Islet precursor cell (in vitro differentiated cells): ENCODE measurements around the gene FAM156A.
"Not testable (repeated sequence)": the region's sequence is repeated elsewhere in the genome, so short reads cannot be mapped to it uniquely, and the experiment has no call there.

ENCODE experiments used
- DNase-seq: peaks from one replicate; pipeline ENCODE4 v3.0.0-alpha.2; 2018

Gene FAM156A

GRCh38 chrX:52966993-52967738, 8.8 kb upstream of the FAM156A start:
- not testable (repeated sequence) for DNase-seq

GRCh38 chrX:52958961-52959360, 643 bp upstream of the FAM156A start:
- DNase-seq = not testable (repeated sequence)

- not testable (repeated sequence) for DNase-seq
Observed at GRCh38 chrX:52949884-52950283, 8.4 kb downstream of the FAM156A start.

- not testable (repeated sequence) for DNase-seq
Observed at GRCh38 chrX:52949325-52949724, 9.0 kb downstream of the FAM156A start.

GRCh38 chrX:52948265-52948664, 10.1 kb downstream of the FAM156A start:
- DNase-seq = not testable (repeated sequence)

- not testable (repeated sequence) for DNase-seq
Observed at GRCh38 chrX:52947501-52947900, 10.8 kb downstream of the FAM156A start.

GRCh38 chrX:52945838-52946494, 12.4 kb downstream of the FAM156A start:
- DNase-seq = not testable (repeated sequence)

GRCh38 chrX:52941728-52942127, 16.6 kb downstream of the FAM156A start:
- DNase-seq = not testable (repeated sequence)

- DNase-seq = not testable (repeated sequence)
Observed at GRCh38 chrX:52940704-52941103, 17.6 kb downstream of the FAM156A start.

GRCh38 chrX:52935470-52935784, 22.9 kb downstream of the FAM156A start:
- not testable (repeated sequence) for DNase-seq

GRCh38 chrX:52934704-52935469, 23.4 kb downstream of the FAM156A start:
- peak; percentile 94 for DNase-seq

- DNase-seq = peak; percentile 17
Observed at GRCh38 chrX:52933976-52934703, 24.2 kb downstream of the FAM156A start.

- DNase-seq = no peak
Observed at GRCh38 chrX:52933213-52933612, 25.1 kb downstream of the FAM156A start.

GRCh38 chrX:52930214-52930613, 28.1 kb downstream of the FAM156A start:
- not testable (repeated sequence) for DNase-seq

GRCh38 chrX:52923781-52924241, 34.5 kb downstream of the FAM156A start:
- peak; percentile 47 for DNase-seq

GRCh38 chrX:52914704-52915103, 43.6 kb downstream of the FAM156A start:
- not testable (repeated sequence) for DNase-seq

GRCh38 chrX:52913681-52914080, 44.6 kb downstream of the FAM156A start:
- DNase-seq = not testable (repeated sequence)

- DNase-seq = not testable (repeated sequence)
Observed at GRCh38 chrX:52909313-52909969, 48.9 kb downstream of the FAM156A start.

- DNase-seq = not testable (repeated sequence)
Observed at GRCh38 chrX:52907900-52908299, 50.4 kb downstream of the FAM156A start.

GRCh38 chrX:52907137-52907536, 51.2 kb downstream of the FAM156A start:
- DNase-seq = not testable (repeated sequence)

- not testable (repeated sequence) for DNase-seq
Observed at GRCh38 chrX:52906072-52906471, 52.2 kb downstream of the FAM156A start.

GRCh38 chrX:52905531-52905930, 52.8 kb downstream of the FAM156A start:
- DNase-seq = not testable (repeated sequence)
